Panc1 (cell line): ENCODE data around the gene PPP1R9B. TPM values are rescaled to one million over a fixed set of nuclear protein-coding genes. Genes with fewer than 3 reads are reported as not detected.

Source experiments
- ATAC-seq: fragments of 200-7000 bp; cut with Tn5 transposase; 2 replicates; pipeline ENCODE4 v1.9.1; 2020; ENCODE audit warnings: mild to moderate bottlenecking, moderate library complexity
- BruUV-seq: library from RNA; stranded (reverse); fragments of 400-500 nt; replicated peaks from 2 replicates; lab custom pipeline; 2021; lab: Mats Ljungman, UMichigan
- CTCF ChIA-PET: fragments of 300-600 bp; sonication (Branson Sonifier 250); formaldehyde crosslinking; loops from one replicate; lab custom pipeline; 2022; ENCODE audit warnings: antibody characterized with exemption; lab: Charles Lee
- POLR2A ChIA-PET: fragments of 300-600 bp; sonication (Branson Sonifier 250); formaldehyde crosslinking; loops from one replicate; lab custom pipeline; 2022; ENCODE audit warnings: antibody characterized with exemption; lab: Charles Lee
- DNase-seq: peaks from one replicate; pipeline ENCODE4 v3.0.0-alpha.2; 2010; ENCODE audit warnings: low read depth, low spot score
- H3K27ac ChIP-seq: 2 replicates; pipeline ENCODE4 v1.5.1; 2011; ENCODE audit warnings: mild to moderate bottlenecking, low read length, inconsistent platforms
- H3K27me3 ChIP-seq: fragments of 200-500 bp; sonication (Bioruptor generic); 2 replicates; pipeline ENCODE4 v1.6.0; 2014; ENCODE audit warnings: low read length, inconsistent platforms; ENCODE audit not compliant: control insufficient read depth, insufficient read depth
- H3K36me3 ChIP-seq: fragments of 200-500 bp; sonication (Bioruptor generic); 2 replicates; pipeline ENCODE4 v1.5.1; 2014; ENCODE audit warnings: inconsistent platforms, mild to moderate bottlenecking, low read length, moderate library complexity; ENCODE audit not compliant: control insufficient read depth, insufficient read depth
- H3K4me1 ChIP-seq: 2 replicates; pipeline ENCODE4 v1.5.1; 2011; ENCODE audit warnings: inconsistent platforms, mild to moderate bottlenecking, low read length, moderate library complexity; ENCODE audit not compliant: control insufficient read depth, insufficient read depth
- H3K4me3 ChIP-seq, 2 experiments: 2 replicates each; pipeline ENCODE4 v1.5.1; 2011 to 2012; ENCODE audit warnings: low read depth in 2 of 2, low read length in 2 of 2, mild to moderate bottlenecking in 2 of 2, inconsistent platforms in 1 of 2, moderate library complexity in 1 of 2
- H3K9me3 ChIP-seq: fragments of 200-500 bp; sonication (Bioruptor generic); 2 replicates; pipeline ENCODE4 v1.5.1; 2014; ENCODE audit warnings: low read depth, mild to moderate bottlenecking, inconsistent platforms, low read length, moderate library complexity; ENCODE audit not compliant: control insufficient read depth, insufficient read depth
- POLR2AphosphoS5 ChIP-seq: IDR thresholded peaks from 2 replicates; pipeline ENCODE4 v1.6.1; 2012; ENCODE audit warnings: mild to moderate bottlenecking, low read depth, low read length, moderate library complexity
- SIN3A ChIP-seq: IDR thresholded peaks from 2 replicates; pipeline ENCODE4 v1.6.1; 2012; ENCODE audit warnings: low read depth, mild to moderate bottlenecking, low read length, moderate library complexity, borderline replicate concordance; ENCODE audit not compliant: insufficient read depth
- TCF7L2 ChIP-seq: IDR thresholded peaks from 2 replicates; pipeline ENCODE4 v1.6.1; 2011; ENCODE audit warnings: mild to moderate bottlenecking, low read depth, low read length, inconsistent platforms
- in situ Hi-C: cut with HindIII; loops from 2 replicates; pipeline ENCODE4 v1.10.0; 2016; ENCODE audit warnings: low sequenced_read_pairs, low pct_unique_long_range_greater_than_20kb
- intact Hi-C: fragments of 100-400 bp; cut with micrococcal nuclease; formaldehyde crosslinking; loops from one replicate; pipeline ENCODE4 v1.10.0; 2022; ENCODE audit not compliant: unreplicated experiment
- total RNA-seq: library from RNA; stranded (reverse); gene quantifications from one replicate; pipeline ENCODE4 v1.2.1, GENCODE V29; 2021; ENCODE audit not compliant: unreplicated experiment
- TF ChIP-seq, protein P1 (sequence below), 2 experiments: IDR thresholded peaks; 2 replicates each; pipeline ENCODE4 v1.6.1; 2011 to 2012; ENCODE audit warnings: low read depth in 2 of 2, control low read depth in 1 of 2, low read length in 1 of 2, mild to moderate bottlenecking in 1 of 2, moderate library complexity in 1 of 2; ENCODE audit not compliant: insufficient read depth in 1 of 2
- TF ChIP-seq, protein P2 (sequence below): fragments of 450-650 bp; IDR thresholded peaks from 2 replicates; pipeline ENCODE4 v1.5.1; 2017; ENCODE audit warnings: mild to moderate bottlenecking

The PPP1R9B gene
- total RNA-seq, 1 experiment from 2014 or later = 114 TPM

DNA sequence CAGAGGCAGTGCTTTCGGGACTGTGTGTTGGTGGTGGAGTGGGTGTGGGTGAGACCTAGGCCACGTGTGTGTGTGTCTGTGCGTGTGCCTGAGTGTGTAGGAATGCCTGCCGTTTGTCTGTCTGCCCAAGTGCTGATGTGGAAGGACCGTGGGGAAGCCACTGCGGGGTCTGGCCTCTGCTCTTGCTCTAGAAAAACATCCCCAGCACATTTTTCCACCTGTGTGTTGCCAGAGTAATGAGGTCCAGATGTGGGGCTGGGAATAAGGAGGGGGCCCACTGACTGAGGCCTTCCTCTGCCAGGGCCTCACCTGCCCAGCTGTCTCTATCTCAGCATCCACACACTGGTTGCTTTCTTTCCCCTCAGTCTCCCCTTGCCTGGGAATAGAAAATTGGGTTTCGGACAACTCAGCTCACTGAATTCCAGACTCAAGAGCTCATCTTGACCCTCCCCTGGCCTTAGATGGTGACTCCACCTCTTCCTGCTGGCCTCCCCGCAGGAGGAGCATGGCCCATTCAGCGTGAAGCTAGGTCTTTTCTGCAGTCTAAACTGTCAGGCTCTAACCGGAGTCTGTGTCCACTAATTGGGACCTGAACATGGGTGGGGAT, 23.0 kb upstream of the PPP1R9B start:
- H3K27ac ChIP-seq = no peak overlapping the region
- BruUV-seq = no TSS peak
- in situ Hi-C loops = no loop called here

DNA sequence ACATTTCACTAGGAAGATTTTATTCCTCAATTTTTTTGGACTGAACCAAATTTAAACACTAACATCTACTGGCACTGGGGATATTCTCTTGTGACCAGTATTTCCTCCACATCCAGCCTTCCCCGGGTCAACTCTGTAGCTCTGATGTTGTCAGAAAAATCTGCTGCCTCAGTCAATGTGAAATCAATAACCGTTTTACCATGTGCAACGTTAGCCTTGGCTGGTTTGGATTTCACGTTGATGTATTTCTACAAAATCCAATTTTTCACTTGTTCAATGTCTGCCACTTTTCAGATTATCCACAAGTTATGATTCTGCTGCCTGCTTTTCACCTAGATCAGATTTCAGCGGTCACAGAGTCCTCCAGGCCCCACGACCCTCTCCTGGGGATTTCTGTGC, 22.5 kb upstream of the PPP1R9B start:
- H3K4me1 ChIP-seq = peaks cover 21% of the 10 kb centered on the region
- POLR2A ChIA-PET = interaction anchor here (0.8 kb wide), 1 partner anchor 438 kb away, joined by 3 read pairs; no protein-coding TSS in a partner anchor
- no TSS peak for BruUV-seq

More for the DNA sequence above, 23.0 kb upstream of the PPP1R9B start:
- Histone ChIP-seq H3K27me3 (no peaks in the 10 kb centered on the region), H3K36me3 (no peaks in the 10 kb centered on the region), H3K4me1 (peaks cover 26% of the 10 kb centered on the region), H3K9me3 (no peaks in the 10 kb centered on the region), H3K4me3 (no peak overlapping the region)
- no peak for TF ChIP-seq POLR2AphosphoS5
- no peak for TF ChIP-seq SIN3A
- no peak for TF ChIP-seq TCF7L2
- no peak for DNase-seq
- intact Hi-C loops = no loop called here
- ATAC-seq = no peak
- ChIA-PET CTCF (no interaction called here), POLR2A (interaction anchor here (0.8 kb wide), 1 partner anchor 439 kb away, joined by 3 read pairs; no protein-coding TSS in a partner anchor)

More for the DNA sequence above, 22.5 kb upstream of the PPP1R9B start:
- Histone ChIP-seq H3K9me3 (no peaks in the 10 kb centered on the region), H3K4me3 (no peak overlapping the region), H3K36me3 (no peaks in the 10 kb centered on the region), H3K27ac (no peak overlapping the region), H3K27me3 (no peaks in the 10 kb centered on the region)
- DNase-seq = no peak
- CTCF ChIA-PET = no interaction called here
- TF ChIP-seq SIN3A (no peak), POLR2AphosphoS5 (no peak), TCF7L2 (no peak)
- TF ChIP-seq, protein P1, sequence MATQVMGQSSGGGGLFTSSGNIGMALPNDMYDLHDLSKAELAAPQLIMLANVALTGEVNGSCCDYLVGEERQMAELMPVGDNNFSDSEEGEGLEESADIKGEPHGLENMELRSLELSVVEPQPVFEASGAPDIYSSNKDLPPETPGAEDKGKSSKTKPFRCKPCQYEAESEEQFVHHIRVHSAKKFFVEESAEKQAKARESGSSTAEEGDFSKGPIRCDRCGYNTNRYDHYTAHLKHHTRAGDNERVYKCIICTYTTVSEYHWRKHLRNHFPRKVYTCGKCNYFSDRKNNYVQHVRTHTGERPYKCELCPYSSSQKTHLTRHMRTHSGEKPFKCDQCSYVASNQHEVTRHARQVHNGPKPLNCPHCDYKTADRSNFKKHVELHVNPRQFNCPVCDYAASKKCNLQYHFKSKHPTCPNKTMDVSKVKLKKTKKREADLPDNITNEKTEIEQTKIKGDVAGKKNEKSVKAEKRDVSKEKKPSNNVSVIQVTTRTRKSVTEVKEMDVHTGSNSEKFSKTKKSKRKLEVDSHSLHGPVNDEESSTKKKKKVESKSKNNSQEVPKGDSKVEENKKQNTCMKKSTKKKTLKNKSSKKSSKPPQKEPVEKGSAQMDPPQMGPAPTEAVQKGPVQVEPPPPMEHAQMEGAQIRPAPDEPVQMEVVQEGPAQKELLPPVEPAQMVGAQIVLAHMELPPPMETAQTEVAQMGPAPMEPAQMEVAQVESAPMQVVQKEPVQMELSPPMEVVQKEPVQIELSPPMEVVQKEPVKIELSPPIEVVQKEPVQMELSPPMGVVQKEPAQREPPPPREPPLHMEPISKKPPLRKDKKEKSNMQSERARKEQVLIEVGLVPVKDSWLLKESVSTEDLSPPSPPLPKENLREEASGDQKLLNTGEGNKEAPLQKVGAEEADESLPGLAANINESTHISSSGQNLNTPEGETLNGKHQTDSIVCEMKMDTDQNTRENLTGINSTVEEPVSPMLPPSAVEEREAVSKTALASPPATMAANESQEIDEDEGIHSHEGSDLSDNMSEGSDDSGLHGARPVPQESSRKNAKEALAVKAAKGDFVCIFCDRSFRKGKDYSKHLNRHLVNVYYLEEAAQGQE (IDR thresholded peaks at IDR 0.05; ENCODE audit: insufficient read depth in 1 of 2, low read depth in 2 of 2, low read length in 1 of 2) = no peak
- TF ChIP-seq, protein P2, sequence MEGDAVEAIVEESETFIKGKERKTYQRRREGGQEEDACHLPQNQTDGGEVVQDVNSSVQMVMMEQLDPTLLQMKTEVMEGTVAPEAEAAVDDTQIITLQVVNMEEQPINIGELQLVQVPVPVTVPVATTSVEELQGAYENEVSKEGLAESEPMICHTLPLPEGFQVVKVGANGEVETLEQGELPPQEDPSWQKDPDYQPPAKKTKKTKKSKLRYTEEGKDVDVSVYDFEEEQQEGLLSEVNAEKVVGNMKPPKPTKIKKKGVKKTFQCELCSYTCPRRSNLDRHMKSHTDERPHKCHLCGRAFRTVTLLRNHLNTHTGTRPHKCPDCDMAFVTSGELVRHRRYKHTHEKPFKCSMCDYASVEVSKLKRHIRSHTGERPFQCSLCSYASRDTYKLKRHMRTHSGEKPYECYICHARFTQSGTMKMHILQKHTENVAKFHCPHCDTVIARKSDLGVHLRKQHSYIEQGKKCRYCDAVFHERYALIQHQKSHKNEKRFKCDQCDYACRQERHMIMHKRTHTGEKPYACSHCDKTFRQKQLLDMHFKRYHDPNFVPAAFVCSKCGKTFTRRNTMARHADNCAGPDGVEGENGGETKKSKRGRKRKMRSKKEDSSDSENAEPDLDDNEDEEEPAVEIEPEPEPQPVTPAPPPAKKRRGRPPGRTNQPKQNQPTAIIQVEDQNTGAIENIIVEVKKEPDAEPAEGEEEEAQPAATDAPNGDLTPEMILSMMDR = no peak
- no peak for ATAC-seq
- intact Hi-C loops (no loop called here), in situ Hi-C loops (no loop called here)
